SK-N-SH treated with all-trans-retinoic acid at 6 μM for 48 hours (cell line): ENCODE results near the gene VWF.

Source experiments
- ESRRG ChIP-seq: fragments of 250-450 bp; sonication (Bioruptor Pico); IDR thresholded peaks from 2 replicates; pipeline ENCODE4 v1.6.1; 2021; ENCODE audit warnings: mild to moderate bottlenecking
- GLIS3 ChIP-seq: fragments of 250-450 bp; sonication (Bioruptor Pico); IDR thresholded peaks from 2 replicates; pipeline ENCODE4 v1.5.0; 2020; ENCODE audit warnings: mild to moderate bottlenecking, moderate library complexity
- ISL1 ChIP-seq: fragments of 250-450 bp; sonication (Bioruptor Pico); IDR thresholded peaks from 2 replicates; pipeline ENCODE4 v2.1.2; 2022; ENCODE audit warnings: mild to moderate bottlenecking, moderate library complexity
- RARB ChIP-seq: fragments of 250-450 bp; sonication (Bioruptor Pico); IDR thresholded peaks from 2 replicates; pipeline ENCODE4 v1.8.0; 2021; ENCODE audit warnings: mild to moderate bottlenecking, moderate library complexity
- SNAI2 ChIP-seq: fragments of 250-450 bp; sonication (Bioruptor Pico); IDR thresholded peaks from 2 replicates; pipeline ENCODE4 v1.5.0; 2020; ENCODE audit warnings: mild to moderate bottlenecking, moderate library complexity
- TOX ChIP-seq: fragments of 250-450 bp; sonication (Bioruptor Pico); IDR thresholded peaks from 2 replicates; pipeline ENCODE4 v1.8.0; 2021; ENCODE audit warnings: mild to moderate bottlenecking, moderate library complexity, borderline replicate concordance
- ZFP3 ChIP-seq: fragments of 250-450 bp; sonication (Bioruptor Pico); IDR thresholded peaks from 2 replicates; pipeline ENCODE4 v1.5.0; 2020; ENCODE audit warnings: mild to moderate bottlenecking, moderate library complexity
- ZFP30 ChIP-seq: fragments of 450-650 bp; formaldehyde crosslinking; IDR thresholded peaks from 2 replicates; pipeline ENCODE4 v1.5.0; 2022; ENCODE audit warnings: mild to moderate bottlenecking, moderate library complexity
- ZNF565 ChIP-seq: fragments of 450-650 bp; formaldehyde crosslinking; conservative IDR thresholded peaks from 2 replicates; pipeline ENCODE4 v1.5.0; 2020; ENCODE audit warnings: low read depth, mild to moderate bottlenecking, moderate library complexity
- ZNF70 ChIP-seq: fragments of 450-650 bp; formaldehyde crosslinking; IDR thresholded peaks from 2 replicates; pipeline ENCODE4 v1.5.0; 2020; ENCODE audit warnings: mild to moderate bottlenecking, moderate library complexity
- ZNF8 ChIP-seq: fragments of 450-650 bp; formaldehyde crosslinking; IDR thresholded peaks from 2 replicates; pipeline ENCODE4 v1.5.0; 2020; ENCODE audit warnings: mild to moderate bottlenecking, moderate library complexity
- TF ChIP-seq, protein P1 (sequence below): fragments of 250-450 bp; sonication (Bioruptor Pico); IDR thresholded peaks from 2 replicates; pipeline ENCODE4 v1.5.1; 2020; ENCODE audit warnings: low read depth, mild to moderate bottlenecking, moderate library complexity

DNA sequence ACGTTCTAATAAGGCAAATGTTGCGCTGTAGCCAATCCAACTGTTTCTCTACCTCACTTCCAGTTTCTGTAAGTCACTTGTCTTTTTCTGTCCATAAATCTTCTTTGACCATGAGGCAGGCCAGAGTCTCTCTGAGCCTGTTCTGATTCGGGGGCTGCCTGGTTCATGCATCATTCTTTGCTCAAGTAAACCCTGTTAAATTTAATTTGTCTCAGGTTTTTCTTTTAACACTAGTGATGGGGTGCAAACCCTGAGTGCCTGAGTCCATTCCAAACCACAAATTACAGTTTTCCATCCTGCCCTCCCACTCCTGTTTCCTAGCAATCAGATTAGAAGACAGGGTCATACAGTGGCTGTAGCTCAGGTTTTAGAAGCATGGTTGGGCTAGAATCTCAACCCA lies 41.9 kb downstream of the VWF start:
- no peak for TF ChIP-seq ESRRG
- TF ChIP-seq GLIS3 (CRISPR knock-in tag): no peak
- TF ChIP-seq ISL1 (CRISPR knock-in tag): peak; percentile 75
- TF ChIP-seq ZFP30: no peak
- no peak for TF ChIP-seq TOX (CRISPR knock-in tag)
- TF ChIP-seq ZNF70 (CRISPR knock-in tag): no peak
- no peak for TF ChIP-seq RARB (CRISPR knock-in tag)
- peak; percentile 41; the same call in 1 of the 2 replicates for TF ChIP-seq SNAI2 (CRISPR knock-in tag)
- TF ChIP-seq ZFP3 (CRISPR knock-in tag): no peak; the same call in 1 of the 2 replicates
- no peak for TF ChIP-seq ZNF565 (CRISPR knock-in tag)
- no peak for TF ChIP-seq ZNF8
- TF ChIP-seq, protein P1, sequence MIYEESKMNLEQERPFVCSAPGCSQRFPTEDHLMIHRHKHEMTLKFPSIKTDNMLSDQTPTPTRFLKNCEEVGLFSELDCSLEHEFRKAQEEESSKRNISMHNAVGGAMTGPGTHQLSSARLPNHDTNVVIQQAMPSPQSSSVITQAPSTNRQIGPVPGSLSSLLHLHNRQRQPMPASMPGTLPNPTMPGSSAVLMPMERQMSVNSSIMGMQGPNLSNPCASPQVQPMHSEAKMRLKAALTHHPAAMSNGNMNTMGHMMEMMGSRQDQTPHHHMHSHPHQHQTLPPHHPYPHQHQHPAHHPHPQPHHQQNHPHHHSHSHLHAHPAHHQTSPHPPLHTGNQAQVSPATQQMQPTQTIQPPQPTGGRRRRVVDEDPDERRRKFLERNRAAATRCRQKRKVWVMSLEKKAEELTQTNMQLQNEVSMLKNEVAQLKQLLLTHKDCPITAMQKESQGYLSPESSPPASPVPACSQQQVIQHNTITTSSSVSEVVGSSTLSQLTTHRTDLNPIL (CRISPR knock-in tag): no peak
